Measurements from ENCODE around the gene CD164L2.
A peak's percentile ranks its signal among the peaks of the same experiment; 100 is the strongest.
"Not testable (repeated sequence)": the region's sequence is repeated elsewhere in the genome, so short reads cannot be mapped to it uniquely, and the experiment has no call there.

Gene CD164L2

DNA sequence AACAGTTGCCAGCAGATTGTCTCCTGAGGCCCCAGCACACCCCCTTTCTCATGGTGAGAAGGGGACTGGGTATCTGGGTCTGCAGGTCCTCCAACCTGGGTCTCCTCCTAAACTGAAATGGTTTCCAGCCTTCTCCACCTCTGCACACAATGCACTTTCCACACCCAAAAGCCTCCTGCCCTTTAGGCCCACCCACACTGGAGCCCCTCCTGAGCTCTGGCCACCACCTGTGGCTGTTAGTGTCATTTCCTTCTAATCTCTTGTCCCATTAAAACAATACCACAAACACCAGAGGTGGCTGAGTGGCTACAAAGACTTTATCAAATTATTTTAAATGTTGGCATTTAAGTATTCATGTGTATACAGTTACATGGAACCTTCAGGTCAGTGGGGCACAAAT is 20.8 kb upstream of the CD164L2 start:
- DNase-seq: no peak

DNA sequence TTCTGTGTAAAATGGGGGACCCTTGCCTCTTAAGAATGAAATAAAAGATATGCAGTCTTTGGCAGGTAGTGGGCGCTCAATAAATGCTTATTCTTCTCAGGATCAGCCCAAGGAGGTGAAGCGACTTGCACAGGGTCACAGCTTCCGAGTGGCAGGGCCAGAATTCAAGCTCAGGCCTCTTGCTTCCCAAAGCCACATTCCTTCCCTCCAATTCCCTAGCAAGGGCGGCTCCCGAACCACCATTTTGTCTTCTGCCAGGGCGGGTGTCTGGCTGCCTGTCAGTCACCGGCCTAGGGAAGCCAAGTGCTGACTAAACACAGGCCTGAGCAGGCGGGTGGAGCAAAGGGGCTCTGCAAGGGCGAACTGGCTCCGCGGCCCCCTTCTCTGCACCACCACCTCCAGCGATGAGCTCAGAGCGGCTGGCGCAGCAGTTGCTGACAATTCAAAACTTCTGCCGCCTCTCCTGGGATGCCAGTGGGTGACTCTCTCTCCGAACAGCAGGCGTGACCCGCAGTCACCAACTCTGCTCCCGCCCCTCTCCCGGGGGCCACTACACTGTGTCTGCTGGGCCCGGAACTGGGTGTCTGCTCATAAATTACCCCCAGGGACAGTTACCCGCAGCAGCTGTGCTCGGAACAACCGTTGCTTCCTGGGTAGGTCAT is 20.1 kb upstream of the CD164L2 start:
- DNase-seq: peak; percentile 24

DNA sequence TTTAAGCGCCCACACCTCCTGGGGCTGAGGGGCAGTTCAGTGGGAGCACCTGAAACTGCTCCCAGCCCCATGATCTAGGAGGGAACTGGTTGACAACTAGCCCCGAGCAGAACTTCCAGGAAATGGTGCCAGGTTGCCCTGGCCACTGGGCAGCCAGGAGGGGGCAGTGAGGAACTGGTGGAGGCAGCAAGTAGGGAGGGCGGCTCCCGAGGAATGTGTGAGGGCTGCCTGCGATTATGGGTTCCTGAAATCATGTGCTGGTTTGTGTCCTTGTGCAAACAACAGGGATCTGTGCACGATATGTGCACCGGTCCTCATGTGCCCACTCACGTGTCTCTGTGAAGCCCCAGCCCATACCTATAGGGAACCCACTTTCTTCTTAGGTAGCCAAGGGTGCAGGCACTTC is 19.2 kb upstream of the CD164L2 start:
- no peak for DNase-seq

DNA sequence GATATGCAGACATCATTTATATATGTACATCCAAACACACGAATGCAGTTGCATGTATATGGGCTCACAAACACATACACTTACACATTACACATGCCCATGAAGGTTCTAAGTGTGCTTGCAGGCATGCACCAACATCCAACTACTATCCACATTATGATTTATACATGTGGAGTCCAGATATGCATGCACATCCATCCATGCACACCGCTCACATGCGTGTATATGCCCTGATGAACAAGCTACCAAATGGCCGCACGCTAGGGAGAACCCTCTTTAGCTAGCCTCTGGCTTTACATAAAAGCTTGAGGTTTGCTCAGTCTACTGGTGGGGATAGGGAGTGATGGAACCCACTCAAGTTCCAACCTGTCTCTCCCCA is 17.8 kb upstream of the CD164L2 start:
- DNase-seq: no peak

DNA sequence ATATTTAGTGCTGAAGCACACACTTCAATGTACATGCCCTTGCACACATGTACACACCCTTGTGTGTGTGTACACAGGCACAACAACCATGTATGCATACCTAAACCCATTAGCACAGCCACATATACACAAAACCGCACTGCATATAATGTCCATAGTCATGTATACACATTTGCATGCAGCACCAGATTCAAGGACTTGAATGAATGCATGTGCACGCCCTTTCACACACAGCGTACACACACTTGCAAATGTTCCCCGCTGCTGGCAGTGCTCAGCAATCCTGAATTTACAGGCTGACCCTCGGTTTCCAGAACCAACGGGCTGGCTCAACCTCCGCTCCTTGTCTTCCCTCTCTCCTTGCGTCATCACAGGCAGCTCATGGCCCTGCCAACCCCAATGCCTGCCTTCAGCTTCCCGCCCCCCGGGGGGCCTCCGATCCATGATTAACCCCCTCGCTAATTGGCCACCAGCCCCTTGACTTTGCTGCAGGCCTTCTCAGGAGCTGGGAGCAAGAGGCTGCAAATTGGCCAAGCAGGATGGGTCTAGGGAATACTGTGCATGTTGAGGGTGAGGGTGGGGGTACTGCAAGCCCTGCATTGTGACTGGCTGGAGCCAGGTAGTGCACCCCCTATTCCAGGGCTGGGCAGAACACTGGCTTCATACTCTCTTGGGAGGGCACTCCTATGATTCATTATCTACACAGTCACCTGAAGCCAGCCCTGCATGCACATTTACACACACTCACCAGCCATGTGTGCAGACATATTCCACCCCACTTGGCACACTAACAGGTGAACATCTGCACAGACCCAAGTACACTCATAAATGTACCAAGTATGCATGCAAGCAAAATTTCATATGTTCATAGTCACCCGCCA is 17.2 kb upstream of the CD164L2 start:
- no peak for DNase-seq

DNA sequence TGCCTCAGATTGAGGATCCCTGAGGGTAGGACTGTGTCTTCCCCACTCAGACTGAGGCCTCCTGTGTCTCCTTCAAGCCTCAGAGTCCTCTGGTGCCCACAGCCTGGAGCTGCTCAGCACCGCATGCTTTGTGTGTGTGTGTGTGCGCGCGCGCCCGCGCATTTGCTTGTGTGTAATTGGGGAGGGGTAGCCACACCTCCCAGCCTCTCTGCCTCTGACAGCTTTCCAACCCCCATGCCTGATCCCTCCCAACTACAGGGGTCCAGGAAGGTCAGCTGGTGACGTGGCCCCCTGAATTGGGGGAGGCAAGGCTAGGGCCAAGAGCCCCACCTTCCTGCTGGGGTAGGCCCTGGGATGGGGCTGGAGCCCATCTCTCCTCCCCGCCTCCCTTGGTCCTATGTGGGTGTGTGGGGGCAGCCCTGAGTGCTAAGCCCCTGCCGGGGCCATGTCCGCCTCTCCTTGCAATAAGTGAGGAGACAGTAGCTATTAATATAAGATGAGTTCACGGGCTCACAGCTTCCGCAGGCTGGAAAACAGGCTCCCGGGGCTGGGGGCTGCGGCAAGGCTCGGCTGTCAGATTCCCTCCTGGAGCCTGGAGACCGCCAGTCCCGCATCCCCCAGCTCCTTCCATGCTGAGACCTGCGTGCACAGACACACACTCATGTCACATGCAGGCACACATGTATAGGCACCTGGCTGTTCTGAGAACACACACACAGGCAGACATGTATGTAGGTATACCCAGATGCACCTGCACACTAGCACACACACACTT is 16.3 kb upstream of the CD164L2 start:
- DNase-seq: no peak

DNA sequence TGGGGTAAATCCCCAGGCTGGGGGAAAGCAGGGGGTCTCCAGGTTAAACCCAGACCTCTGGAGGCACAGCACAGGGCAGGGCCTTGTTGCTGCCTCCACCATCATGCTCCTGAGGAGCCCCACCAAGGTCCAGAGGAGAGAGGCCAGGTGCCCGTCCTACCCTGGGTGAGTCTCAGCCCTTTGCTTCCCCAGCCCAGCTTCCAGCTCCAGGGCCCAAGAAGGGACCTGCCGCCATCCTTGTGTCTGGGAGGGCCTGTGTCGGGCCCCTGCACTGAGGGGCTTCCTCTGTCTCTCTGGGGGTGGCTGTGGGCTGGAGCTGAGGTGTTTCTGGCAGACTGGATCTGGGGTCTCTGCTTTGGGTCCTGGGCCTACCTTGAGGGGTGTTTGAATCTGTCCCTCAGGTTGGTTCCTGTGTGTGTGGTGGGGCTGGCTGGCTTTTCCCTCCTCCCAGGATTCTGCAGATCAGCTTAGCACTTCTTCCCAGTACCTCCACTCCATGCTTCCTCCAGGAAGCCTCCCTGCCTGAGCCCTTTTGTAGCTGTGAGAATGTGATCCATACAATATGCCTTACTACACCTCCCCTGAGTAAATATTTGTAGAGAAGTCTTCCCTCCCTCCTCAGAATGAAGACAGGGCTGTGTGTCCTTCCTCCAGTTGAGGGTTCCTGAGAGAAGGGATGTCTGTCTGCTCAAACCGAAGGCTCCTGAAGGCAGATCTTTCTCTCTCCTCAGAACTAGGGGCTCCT is 15.4 kb upstream of the CD164L2 start:
- no peak for DNase-seq

DNA sequence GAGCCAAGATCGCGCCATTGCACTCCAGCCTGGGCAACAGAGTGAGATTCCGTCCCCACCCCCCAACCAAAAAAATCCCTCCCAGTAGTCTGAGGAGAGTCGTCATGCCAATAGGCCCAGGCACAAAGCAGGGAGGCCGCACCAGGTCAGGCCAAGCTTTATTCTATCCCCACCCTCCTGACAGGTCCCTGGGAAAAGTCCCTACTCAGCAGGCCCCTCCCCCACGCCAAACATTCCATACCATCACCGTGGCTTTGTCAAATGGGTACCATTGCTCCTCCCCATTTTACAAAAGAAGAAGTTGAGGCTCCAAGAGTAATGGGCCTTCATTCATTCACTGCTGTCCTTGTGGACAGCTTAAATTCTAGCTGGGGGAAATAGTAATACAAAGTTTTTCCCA is 14.6 kb upstream of the CD164L2 start:
- no peak for DNase-seq

DNA sequence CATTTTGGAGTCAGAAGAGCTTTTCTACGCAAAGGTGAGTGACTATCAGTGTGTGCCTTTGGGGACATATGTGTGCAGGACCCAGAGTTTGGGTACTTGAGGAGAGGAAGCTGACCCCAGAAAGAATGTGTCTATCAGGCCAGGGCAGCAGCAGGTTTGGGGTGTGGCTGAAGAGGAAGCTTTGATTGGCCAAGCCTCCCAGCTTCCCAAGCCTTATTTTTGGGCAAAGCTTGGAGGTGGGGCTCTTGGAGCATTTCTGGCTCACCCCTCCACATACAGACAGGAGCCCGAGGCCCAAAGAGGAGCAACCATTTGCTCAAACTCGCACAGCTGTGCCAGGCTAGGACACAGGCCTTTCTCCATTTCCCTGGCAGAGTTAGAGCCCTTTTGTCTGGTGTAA is 14.0 kb upstream of the CD164L2 start:
- DNase-seq: no peak

DNA sequence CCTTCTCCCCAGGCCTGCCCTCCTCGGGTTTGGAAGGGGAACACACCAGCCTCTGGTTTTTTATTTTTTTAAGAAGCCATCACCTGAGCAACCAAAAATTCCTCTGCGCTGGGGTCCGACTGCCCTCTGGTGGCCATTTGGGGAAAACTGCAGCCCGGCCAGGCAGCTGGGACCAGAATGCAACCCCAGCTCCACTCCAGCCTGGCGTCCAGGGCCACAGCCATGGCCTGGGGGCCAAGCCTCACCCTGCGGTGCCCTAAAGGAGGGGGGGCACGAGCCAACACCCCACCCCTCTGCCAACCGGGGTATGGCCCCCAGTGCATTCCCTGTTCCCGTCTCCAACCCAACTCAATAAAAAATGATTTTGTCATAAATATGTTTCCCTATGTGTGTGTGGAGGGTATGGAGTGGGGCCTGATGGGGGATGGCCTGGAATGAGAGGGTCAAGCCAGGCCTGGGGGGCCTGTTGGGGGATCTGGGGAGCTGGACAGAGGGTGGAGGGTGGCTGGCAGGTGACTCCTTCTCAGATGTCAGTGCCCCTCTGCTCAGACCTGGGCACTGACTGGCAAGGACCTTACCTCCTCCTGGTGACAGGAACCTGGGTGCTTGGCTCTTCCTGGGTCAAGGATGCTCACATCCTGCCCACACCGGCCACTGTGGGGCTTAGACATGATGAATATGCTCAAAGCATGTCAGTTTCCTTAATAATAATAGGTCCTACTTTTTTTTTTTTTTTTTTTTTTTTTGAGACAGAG is 12.5 kb upstream of the CD164L2 start:
- DNase-seq: peak; percentile 83

DNA sequence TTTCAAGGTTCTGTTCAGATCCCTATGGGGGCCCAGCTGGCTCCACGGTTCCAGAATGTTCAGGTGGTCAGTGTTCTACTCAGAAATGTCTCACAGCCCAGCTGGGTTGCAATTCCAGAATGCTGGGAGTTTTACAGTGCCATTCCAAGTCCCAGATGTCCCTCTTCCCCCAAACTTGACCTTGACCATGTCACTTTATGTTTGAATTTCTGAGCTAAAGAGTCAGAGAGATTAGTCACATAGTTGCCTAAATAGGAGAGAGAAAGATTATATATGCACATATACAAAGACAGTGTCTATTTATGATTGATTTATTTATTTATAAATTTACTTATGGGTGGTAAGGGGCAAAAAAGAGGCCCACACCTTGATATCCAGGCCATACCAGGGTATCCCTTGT is 11.8 kb upstream of the CD164L2 start:
- no peak for DNase-seq

DNA sequence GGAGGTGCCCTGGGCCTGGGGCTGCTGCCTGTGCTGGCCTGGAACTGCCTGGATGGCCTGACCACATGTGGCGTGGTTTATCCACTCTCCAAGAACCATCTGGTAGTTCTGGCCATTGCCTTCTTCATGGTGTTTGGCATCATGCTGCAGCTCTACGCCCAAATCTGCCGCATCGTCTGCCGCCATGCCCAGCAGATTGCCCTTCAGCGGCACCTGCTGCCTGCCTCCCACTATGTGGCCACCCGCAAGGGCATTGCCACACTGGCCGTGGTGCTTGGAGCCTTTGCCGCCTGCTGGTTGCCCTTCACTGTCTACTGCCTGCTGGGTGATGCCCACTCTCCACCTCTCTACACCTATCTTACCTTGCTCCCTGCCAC is 11.1 kb upstream of the CD164L2 start:
- DNase-seq: no peak

DNA sequence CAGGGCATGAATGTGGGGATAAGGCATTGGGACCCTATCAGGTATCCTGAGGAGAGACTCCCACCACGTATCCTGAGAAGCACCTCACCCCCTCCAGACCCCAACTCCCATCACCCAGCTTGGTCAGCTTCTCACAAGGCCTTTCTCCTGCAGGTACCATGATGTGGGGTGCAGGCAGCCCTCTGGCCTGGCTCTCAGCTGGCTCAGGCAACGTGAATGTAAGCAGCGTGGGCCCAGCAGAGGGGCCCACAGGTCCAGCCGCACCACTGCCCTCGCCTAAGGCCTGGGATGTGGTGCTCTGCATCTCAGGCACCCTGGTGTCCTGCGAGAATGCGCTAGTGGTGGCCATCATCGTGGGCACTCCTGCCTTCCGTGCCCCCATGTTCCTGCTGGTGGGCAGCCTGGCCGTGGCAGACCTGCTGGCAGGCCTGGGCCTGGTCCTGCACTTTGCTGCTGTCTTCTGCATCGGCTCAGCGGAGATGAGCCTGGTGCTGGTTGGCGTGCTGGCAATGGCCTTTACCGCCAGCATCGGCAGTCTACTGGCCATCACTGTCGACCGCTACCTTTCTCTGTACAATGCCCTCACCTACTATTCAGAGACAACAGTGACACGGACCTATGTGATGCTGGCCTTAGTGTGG is 10.6 kb upstream of the CD164L2 start:
- DNase-seq: no peak

DNA sequence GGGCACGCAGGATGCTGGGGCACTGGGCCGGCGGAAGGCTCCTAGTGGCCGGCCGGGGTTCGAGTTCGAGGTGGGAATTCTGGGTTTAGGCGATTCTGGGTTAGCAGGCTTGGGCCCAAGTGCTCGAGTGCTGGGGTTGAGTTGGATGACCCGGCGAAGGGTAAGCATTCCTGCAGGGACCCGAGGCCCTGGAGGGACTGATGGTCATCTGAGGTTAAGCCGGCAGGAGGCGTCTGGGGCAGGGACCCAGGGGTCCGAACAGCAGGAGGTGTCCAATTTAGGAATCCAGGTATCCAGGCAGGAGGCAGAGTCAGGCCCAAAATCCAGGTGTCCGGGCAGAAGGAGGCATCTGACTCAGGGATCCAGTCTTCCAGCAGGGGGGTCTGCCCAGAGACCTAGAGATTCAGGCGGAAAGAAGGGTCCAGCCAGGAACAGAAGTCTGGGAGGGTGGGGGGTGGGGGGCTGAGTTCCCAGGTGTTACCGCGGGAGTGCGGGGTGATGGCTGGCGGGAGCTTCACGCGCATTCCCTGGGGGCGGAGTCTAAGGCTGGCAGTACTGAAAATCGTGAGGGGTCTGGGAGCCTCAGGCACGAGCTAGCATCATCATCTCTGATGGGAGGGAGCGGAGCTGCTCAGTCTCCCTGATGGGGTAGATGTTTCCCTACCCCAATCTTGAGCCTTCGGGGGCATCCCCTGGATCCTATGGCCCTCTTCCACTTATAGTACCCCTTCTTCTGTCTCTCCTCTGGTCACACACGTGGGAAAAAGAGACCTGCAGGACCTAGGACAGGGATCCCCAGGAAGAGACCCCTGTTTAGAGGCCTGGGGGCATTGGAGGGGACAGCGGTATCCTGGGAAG is 9.9 kb upstream of the CD164L2 start:
- DNase-seq: no peak

DNA sequence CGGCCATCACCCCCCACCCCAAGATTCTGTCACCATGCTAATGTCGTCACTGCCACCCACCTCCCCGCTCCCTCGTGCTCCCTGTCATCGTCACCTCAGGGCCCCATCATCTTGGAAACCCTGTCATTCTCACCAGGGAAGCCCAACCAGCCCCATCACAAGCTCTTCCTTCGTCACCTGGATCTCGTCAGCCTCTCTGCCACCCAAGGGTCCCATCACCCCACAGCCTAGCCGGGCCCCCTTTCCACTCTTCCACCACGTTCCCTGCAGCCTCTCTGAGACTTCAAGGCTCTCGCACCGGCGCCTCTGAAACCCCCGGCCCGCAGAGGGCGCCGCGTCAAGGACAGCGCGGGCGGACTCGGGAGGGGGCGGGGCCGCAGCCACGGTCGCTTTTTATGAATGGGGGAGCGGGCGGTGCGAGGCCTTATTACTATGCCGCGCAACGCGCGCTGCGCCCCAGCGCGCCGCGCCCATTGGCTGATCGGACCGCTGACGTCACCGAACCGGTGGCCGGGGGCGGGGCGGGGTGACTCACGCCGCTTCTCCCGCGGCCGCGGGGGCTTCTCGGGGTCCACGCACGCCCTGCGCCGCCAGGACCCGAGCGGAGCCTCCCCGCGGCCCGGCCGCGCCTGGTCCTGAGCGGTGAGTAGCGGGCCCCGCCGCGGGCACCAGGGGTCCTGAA is 9.1 kb upstream of the CD164L2 start, which contains the start of gene GPR3:
Gene GPR3, plus strand, starts transcription at position 527 of the 682 bp plus-strand sequence. CDS start 1,177 bp downstream, outside the sequence.
- peak; percentile 93 for DNase-seq

DNA sequence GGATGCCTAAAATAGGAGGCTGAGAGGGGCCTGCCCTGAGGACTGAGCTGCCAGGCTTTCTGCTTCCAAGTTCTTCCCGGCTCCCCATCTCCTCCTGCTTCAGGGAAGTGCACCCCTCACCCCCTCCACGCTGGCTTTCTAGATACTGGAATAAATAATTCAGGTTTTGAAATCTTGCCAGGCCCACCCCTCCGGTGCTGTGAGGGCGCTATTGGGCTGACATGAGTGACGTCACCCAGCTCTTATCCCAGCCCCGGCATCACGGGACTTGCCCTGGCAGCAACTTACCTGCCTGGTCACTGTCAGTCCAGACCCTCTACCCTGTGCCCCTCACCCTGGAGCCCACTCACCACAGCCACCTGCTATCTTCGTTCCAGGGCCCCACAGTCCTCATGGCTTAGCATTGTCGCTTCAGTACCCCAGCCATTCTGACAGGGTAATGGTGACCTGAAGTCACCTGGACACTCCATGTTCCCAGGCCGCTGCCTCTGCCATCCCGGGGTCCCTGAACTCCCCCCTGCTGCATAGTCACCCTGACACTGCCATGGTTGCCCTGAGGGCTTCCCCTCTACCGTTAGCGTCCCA is 8.5 kb upstream of the CD164L2 start:
- no peak for DNase-seq

DNA sequence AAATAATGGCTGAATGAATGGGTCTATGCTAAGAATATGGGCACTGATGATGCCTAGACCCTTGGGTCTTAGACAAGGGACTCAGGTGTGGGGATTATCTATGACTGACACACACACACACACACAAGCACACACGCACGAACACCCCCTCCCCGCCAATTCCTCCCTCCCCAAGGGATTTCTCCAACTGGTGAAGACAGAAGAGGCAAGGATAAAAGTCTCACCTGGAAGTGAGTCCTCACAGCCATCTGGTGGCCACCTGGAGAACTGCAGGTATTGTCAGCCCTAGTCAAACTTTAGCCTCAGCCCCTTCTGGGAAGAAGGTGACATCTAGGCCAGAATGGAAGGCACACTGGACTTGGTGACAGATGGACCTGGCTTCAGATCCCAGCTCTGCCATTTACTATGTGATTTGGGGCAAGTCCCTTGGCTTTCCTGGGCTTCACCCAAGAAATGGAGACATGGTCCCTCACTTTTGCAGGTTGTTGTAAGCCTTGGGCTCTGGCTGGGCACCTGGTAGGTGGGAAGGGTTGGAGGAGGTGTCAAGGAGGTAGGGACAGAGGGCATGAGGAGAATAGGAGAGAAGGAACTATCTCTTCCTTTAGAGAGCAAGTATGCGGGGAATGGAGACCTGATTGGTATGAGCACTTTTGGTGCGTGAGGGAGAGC is 5.3 kb upstream of the CD164L2 start:
- peak; percentile 78 for DNase-seq

DNA sequence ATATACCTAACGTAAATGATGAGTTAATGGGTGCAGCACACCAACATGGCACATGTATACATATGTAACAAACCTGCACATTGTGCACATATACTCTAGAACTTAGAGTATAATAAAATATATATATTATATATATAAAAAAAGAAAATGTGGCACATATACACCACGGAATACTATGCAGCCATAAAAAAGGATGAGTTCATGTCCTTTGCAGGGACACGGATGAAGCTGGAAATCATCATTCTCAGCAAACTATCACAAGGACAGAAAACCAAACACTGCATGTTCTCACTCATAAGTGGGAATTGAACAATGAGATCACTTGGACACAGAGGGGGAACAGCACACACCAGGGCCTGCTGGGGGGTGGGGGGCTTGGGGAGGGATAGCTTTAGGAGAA is 1.7 kb upstream of the CD164L2 start:
- not testable (repeated sequence) for DNase-seq

DNA sequence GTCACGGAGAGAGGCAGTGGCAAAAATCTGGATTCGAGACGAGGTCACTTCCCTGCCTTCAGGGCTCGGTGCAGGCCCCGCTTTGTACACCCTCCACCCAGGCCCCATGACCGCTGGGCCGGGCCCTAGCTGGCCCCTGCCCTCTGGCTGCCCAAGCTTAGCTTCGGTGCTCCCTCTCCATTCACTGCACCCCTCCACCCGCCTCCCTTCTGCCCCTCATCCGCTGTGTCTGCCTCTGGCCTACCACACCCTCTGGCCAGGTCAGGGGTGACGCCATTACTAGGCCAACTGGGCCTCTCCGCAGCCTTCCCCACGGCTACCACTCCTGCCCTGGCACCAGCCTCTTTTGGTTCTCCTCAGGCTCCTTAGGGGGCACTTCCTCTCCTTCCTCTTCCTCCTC is 528 bp upstream of the CD164L2 start:
- no peak for DNase-seq

Measured in stimulated activated CD4-positive, alpha-beta T cell treated with anti-CD3 and anti-CD28 coated beads, Interleukin-4, amount 100 ng/mL, for 24 hours (primary cell).